GM12878 (cell line): ENCODE data around the gene SLC35A4. TPM values are rescaled to one million over a fixed set of nuclear protein-coding genes. Genes with fewer than 3 reads are reported as not detected.

Experiments
- BACH1 ChIP-seq: fragments of 450-650 bp; IDR thresholded peaks from 2 replicates; pipeline ENCODE4 v1.6.1; 2017; ENCODE audit warnings: mild to moderate bottlenecking, borderline replicate concordance
- CHD2 ChIP-seq: IDR thresholded peaks from 2 replicates; pipeline ENCODE4 v1.6.1; 2011; ENCODE audit warnings: low read depth, low read length, improper control_type of control experiment, borderline replicate concordance
- CTCF ChIP-seq, 3 experiments: IDR thresholded peaks in 2 of 3; conservative IDR thresholded peaks in 1 of 3; 2 replicates each; pipeline ENCODE4 v1.5.1; 2011; ENCODE audit warnings: low read depth in 3 of 3, low read length in 3 of 3, mild to moderate bottlenecking in 3 of 3, control low read depth in 2 of 3, moderate library complexity in 2 of 3, inconsistent platforms in 1 of 3, mixed read lengths in 1 of 3; ENCODE audit not compliant: control insufficient read depth in 2 of 3, insufficient read depth in 1 of 3; ENCODE audit errors: extremely low read depth in 1 of 3
- FOXK2 ChIP-seq: fragments of 450-650 bp; IDR thresholded peaks from 2 replicates; pipeline ENCODE4 v1.6.1; 2017; ENCODE audit warnings: mild to moderate bottlenecking, moderate library complexity
- GABPA ChIP-seq: IDR thresholded peaks from 2 replicates; pipeline ENCODE4 v1.6.1; 2014; ENCODE audit warnings: antibody characterized with exemption, low read depth, mild to moderate bottlenecking, inconsistent platforms
- HSF1 ChIP-seq: fragments of 150-350 bp; IDR thresholded peaks from 2 replicates; pipeline ENCODE4 v1.6.1; 2014; ENCODE audit warnings: mild to moderate bottlenecking, low read depth, low read length
- IKZF2 ChIP-seq, 2 experiments: fragments of 450-650 bp; IDR thresholded peaks; 2 replicates each; pipeline ENCODE4 v1.6.1; 2017; ENCODE audit warnings: mild to moderate bottlenecking in 2 of 2, moderate library complexity in 2 of 2
- JUND ChIP-seq: IDR thresholded peaks from 2 replicates; pipeline ENCODE4 v1.6.1; 2012; ENCODE audit warnings: low read depth, mild to moderate bottlenecking, low read length, improper control_type of control experiment, moderate library complexity
- MEF2A ChIP-seq: IDR thresholded peaks from 2 replicates; pipeline ENCODE4 v1.6.1; 2011; ENCODE audit warnings: low read depth, mild to moderate bottlenecking, low read length, moderate library complexity; ENCODE audit not compliant: insufficient read depth
- MXI1 ChIP-seq: fragments of 150-350 bp; IDR thresholded peaks from 2 replicates; pipeline ENCODE4 v1.6.1; 2011; ENCODE audit warnings: low read depth, mild to moderate bottlenecking, inconsistent platforms, low read length, improper control_type of control experiment
- MYB ChIP-seq: fragments of 150-350 bp; IDR thresholded peaks from 2 replicates; pipeline ENCODE4 v1.6.1; 2014; ENCODE audit warnings: mild to moderate bottlenecking, low read depth, low read length, borderline replicate concordance
- NBN ChIP-seq: fragments of 450-650 bp; IDR thresholded peaks from 2 replicates; pipeline ENCODE4 v1.6.1; 2016
- PAX8 ChIP-seq: fragments of 450-650 bp; IDR thresholded peaks from 2 replicates; pipeline ENCODE4 v1.6.1; 2017; ENCODE audit warnings: mild to moderate bottlenecking, moderate library complexity
- POU2F2 ChIP-seq: IDR thresholded peaks from 3 replicates; pipeline ENCODE4 v1.6.1; 2011; ENCODE audit warnings: low read depth, mild to moderate bottlenecking, low read length, borderline replicate concordance
- PRDM15 ChIP-seq: fragments of 450-650 bp; formaldehyde crosslinking; IDR thresholded peaks from 2 replicates; pipeline ENCODE4 v1.4.0; 2020; ENCODE audit warnings: mild to moderate bottlenecking, moderate library complexity
- RBBP5 ChIP-seq: fragments of 200-600 bp; sonication (generic); conservative IDR thresholded peaks from 2 replicates; pipeline ENCODE4 v1.6.1; 2016
- SMAD5 ChIP-seq: IDR thresholded peaks from 2 replicates; pipeline ENCODE4 v1.6.1; 2016; ENCODE audit warnings: antibody characterized with exemption, low read depth
- SREBF1 ChIP-seq: IDR thresholded peaks from 2 replicates; pipeline ENCODE4 v1.6.1; 2012; ENCODE audit warnings: mild to moderate bottlenecking, low read length
- ZBTB33 ChIP-seq: fragments of 450-650 bp; IDR thresholded peaks from 2 replicates; pipeline ENCODE4 v1.6.1; 2017; ENCODE audit warnings: mild to moderate bottlenecking
- ZNF207 ChIP-seq: fragments of 450-650 bp; IDR thresholded peaks from 2 replicates; pipeline ENCODE4 v1.6.1; 2014; ENCODE audit warnings: antibody characterized with exemption, mild to moderate bottlenecking, borderline replicate concordance
- ZSCAN29 ChIP-seq: fragments of 450-650 bp; IDR thresholded peaks from 2 replicates; pipeline ENCODE4 v1.6.1; 2017; ENCODE audit warnings: mild to moderate bottlenecking, moderate library complexity
- polyA plus RNA-seq, 11 experiments: library from polyadenylated mRNA; depleted of rRNA in 4 of 11; unstranded in 6 of 11; stranded (reverse) in 5 of 11; fragments of >200 nt; fragmentation: Nextera tagmentation in 4 of 11; fragmentation: Illumina TruSeq in 1 of 11; extraction: Ambion mirVana in 4 of 11; extraction: Trizol in 1 of 11; gene quantifications; 1 replicate in 1 of 11; 2 replicates in 10 of 11; pipeline versions ENCODE4 v1.2.1 to v1.2.3, GENCODE V29; 2011 to 2016; ENCODE audit warnings: inconsistent platforms in 2 of 11, missing spikeins in 2 of 11, low read depth in 1 of 11
- total RNA-seq, 4 experiments: library from RNA; depleted of rRNA in 3 of 4; stranded (reverse); fragments of >200 nt in 3 of 4; fragmentation: Illumina TruSeq in 1 of 4; extraction: Trizol in 1 of 4; gene quantifications; 2 replicates each; pipeline versions ENCODE4 v1.2.1 to v1.2.3, GENCODE V29; 2013 to 2021

Gene SLC35A4
- total and polyA plus RNA-seq, 10 of the 15 experiments (the other 5 are each of a cell fraction or from before 2014, with no cell fraction given): 23.8 to 167 (median 114) TPM

- TF ChIP-seq GABPA (peak; percentile 77), POU2F2 (peak; percentile 66; the same call in 1 of the 3 replicates), RBBP5 (no peak), PAX8 (no peak), NBN (peak; percentile 97), CTCF (IDR thresholded peaks at IDR 0.05 in 2 of 3, conservative IDR thresholded peaks at IDR 0.05 in 1 of 3; ENCODE audit: control insufficient read depth in 2 of 3, extremely low read depth in 1 of 3, insufficient read depth in 1 of 3, low read depth in 3 of 3, low read length in 3 of 3) (no peak), MXI1 (no peak; the same call in none of the 2 replicates), FOXK2 (peak; percentile 36; the same call in 1 of the 2 replicates), BACH1 (peak; percentile 99), CHD2 (peak; percentile 70), JUND (peak; percentile 90), ZSCAN29 (no peak), ZBTB33 (no peak), ZNF207 (no peak), MYB (no peak), IKZF2 (IDR thresholded peaks at IDR 0.05) (peak in 1 of 2 experiments; percentile 30; a peak in 1 of 4 replicates), SMAD5 (peak; percentile 86; the same call in 1 of the 2 replicates), HSF1 (no peak), MEF2A (no peak), SREBF1 (no peak), PRDM15 (CRISPR knock-in tag) (no peak)
Observed at GRCh38 chr5:140564196-140565023, at the start of gene SLC35A4, which contains the start of gene APBB3 (continued).
